HG02885 (cell line): ENCODE data around the gene RBMS1.
A peak's percentile ranks its signal among the peaks of the same experiment; 100 is the strongest.

Experiments used
- ATAC-seq: cut with Tn5 transposase; IDR thresholded peaks from one replicate; pipeline ENCODE4 v1.9.1; 2021; ENCODE audit warnings: mild to moderate bottlenecking; ENCODE audit not compliant: unreplicated experiment, poor library complexity

RBMS1 gene, protein sequence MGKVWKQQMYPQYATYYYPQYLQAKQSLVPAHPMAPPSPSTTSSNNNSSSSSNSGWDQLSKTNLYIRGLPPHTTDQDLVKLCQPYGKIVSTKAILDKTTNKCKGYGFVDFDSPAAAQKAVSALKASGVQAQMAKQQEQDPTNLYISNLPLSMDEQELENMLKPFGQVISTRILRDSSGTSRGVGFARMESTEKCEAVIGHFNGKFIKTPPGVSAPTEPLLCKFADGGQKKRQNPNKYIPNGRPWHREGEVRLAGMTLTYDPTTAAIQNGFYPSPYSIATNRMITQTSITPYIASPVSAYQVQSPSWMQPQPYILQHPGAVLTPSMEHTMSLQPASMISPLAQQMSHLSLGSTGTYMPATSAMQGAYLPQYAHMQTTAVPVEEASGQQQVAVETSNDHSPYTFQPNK

DNA sequence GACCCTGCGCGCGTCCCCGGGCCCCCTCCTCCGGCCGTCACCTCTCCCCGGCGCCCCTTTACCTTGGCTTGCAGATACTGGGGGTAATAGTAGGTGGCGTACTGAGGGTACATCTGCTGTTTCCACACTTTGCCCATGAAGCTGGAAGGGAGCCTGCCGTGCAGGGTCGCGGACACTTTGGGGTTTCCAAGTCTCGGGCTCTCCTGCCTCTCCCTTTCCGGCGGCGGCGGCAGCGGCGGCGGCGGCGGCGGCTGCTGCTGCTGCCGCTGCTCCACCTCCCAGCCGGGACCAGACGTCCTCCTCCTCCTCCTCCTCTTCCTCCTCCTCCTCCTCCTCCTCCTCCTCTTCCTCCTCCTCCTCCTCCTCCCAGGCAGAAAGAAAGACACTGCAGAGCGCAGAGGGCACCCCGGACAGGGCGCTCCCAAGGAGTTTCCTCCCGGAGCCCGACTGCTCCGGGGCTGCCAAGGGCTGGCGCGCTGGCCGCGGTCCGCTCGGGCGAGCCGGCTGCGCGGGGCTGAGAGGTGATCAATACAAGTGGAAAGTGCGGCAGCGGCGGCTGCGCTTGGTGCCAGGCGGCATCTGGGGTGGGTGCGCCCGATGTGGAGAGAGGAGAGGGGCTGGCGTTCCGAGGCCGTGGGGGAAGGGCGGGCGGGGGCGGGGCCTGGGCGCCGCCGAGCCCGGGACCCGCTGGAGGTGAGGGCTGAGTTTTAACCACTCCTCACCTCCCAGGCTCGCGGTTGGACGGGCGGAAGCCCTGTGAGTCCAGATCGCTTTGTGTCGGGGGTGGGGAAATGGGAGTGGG, at the start of gene RBMS1:
Gene RBMS1 (minus strand): TSS at position 581 of the 802 bp plus-strand sequence. CDS start 444 bp downstream, at position 137.
- peak; percentile 56 for ATAC-seq

GRCh38 chr2:160541745-160542144, 48.1 kb upstream of the RBMS1 start:
- ATAC-seq, result no peak

DNA sequence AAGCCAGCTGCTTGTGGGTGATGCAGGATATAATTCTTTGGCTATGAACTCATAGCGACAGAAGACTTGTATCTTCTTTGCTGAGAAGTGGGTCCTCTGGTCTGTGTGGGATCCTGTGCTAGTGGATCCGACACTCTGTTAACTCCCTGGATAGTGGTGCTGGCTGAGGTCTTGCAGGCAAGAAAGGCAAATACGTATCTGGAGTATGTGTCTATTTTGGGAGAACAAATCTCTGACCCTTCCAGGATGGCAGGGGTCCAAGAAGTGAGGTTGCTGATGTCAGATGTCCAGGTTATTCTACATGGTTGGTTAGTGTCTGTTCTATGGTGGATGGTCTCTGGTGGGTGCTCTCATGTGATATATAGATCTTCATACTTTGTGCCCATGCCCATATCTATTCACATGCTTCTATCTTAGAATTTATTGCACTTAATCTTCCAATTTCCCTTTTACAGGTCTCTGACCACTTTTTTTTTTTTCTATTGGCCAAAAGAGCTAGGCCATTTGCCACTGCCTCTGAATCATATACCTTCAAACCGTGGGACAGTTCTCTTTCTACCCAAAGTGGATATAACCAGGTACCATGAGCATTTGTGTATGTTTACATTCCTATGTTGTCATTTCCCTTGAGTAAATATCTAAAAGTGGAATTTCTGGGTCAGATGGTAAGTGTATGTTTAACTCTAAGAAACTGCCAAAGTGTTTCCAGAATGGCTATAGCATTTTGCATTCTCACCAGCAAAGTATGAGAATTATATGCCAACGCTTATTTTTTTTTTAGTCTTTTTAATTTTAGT, 45.1 kb upstream of the RBMS1 start:
- ATAC-seq, result no peak

DNA sequence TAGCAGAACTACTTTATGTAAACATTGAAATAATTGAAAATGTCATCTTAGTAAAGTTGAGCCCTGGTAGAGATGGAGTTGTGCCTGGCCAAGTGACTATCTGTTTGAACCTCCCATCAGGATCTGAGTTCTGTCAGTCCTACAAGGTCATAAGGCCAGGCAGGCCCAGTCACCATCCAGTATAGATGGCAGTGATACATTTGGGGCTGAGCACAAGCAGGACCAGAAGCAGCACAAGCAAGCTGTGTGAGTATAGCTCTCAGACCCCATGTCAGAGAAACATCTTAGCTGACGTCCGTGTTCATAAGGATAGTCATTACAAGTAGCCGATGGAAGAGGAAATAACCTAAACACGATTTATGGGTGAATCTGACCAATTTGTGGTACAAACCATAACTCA, 44.5 kb upstream of the RBMS1 start:
- ATAC-seq, result no peak

DNA sequence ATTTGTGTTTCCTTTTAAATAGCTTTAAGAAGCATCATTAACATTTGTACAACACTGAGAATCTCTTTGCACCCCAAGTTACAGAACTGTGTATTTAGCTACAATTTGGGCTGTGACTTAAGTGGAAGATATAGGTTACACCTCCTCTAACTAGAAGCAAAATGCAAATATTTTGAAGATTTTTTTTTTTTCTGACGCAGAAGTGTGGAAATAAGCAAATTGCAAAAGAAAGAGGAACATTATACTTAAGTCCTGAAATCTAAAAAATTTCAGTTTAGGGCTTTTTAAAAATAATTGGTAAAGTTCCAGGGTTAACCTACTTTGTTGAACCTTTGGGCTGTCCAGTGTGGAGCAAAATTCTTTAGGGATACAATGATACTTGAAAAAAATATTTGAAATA, 41.4 kb upstream of the RBMS1 start:
- no peak for ATAC-seq

- ATAC-seq, result no peak
Measured at GRCh38 chr2:160534249-160534648, 40.6 kb upstream of the RBMS1 start.

DNA sequence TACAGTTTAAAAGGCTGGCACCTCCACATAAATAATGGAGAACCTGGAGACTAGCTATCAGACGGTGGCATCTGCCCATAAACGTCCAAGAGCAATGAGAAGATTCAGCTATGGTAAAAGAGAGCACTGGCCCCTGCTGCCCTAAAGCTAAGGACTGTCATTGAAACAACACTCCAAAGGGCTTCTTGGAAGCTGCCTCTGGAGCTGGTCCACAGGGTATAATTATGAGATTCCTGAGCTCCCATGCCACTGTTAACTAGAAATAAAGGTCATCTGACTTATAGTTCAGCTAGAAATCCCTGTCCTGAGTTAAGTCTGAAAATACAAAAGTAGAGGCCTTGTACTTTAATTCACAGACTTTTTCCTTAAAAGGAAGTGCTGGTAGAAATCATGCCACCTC, 39.9 kb upstream of the RBMS1 start:
- no peak for ATAC-seq

GRCh38 chr2:160532388-160532787, 38.8 kb upstream of the RBMS1 start:
- no peak for ATAC-seq

DNA sequence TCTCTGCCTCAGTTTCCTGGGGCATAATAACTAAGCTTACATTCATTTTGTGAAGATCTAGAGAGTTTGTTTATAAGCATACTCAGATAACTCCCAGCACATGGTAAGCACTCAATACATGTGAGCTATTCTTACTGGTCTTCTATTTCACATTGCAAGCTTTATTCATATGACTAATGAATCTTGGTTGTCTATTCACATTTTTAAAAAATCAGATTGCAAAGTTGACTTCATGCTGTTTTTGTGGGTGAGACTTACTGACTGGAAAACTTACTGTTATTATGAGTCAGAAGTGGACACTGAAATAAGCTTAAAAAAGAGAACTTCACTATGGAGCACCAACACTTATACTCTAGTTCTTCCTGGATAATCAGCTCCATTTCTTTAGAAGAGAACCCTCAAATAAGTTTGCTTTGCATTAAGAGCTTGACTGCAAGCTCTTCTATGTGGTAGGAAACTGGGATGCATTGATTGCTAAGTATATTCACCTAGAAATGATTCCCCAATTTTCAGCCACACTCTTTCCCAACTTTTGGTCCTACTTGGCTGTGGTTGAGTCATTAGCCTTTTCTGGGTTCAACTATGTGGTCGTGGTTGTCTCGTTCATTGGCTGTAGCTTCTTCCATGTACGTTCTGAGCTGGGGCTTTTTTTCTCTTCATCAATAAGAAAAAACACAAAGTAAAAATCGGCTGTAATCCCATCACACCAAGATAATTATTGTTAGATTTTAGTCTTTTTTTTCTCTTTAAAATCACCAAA, 29.5 kb upstream of the RBMS1 start:
- ATAC-seq, result no peak

DNA sequence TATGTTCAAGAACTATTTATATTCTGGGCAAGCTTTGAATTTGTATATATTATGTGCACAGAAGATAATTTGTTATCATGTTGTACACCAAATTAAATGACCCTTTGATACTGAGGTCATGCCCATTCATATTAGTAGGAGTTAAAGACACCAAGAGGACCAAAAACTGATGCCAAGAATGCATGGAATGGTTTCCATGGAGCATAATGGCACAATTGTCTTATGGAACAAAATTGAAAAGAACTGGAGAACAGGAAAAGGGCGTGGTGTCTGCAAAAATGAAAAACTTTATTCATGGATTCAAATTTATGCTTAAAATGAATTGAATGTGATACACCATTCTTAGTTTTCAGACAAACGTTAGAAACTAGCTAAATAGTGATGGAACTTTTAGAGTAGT, 24.1 kb upstream of the RBMS1 start:
- ATAC-seq, result no peak

DNA sequence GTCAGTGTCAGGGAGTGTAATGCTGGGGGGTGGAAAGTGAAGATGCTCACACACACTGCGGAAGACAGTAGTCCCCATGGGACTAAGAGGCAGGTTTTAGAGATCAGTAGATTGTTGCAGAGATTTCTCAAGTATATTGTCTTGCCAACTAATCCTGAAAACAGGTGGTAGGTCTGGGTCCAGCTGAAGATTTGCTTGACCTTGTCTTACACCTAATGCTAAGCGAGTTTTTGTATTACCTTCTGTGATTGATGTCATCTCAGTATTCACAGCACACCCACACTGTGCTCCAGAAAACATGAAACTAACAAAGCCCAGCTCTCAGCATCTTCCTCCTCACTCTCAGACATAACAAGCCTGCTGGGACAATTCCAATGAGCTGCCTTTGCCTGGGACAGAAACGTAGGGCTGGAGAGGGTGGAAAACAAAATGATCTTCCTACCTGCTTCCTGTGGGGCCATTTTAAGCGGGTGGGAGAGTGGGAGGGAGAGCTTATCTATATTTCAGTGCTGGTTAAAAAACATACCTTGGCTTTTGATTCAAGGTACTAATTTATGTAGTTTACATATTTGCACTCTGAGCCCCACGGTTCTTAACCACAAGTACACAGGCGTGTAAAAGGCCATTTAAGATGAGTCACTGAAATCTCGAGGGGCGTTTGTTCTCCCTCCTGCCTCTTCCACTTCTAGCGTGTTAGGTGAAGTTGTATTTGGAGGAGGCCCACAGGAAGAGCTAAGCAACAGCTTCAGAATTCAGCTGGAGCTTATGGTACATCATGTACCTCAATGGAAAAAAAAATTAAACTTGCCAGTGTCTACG, 23.1 kb upstream of the RBMS1 start:
- ATAC-seq, result peak; percentile 83

DNA sequence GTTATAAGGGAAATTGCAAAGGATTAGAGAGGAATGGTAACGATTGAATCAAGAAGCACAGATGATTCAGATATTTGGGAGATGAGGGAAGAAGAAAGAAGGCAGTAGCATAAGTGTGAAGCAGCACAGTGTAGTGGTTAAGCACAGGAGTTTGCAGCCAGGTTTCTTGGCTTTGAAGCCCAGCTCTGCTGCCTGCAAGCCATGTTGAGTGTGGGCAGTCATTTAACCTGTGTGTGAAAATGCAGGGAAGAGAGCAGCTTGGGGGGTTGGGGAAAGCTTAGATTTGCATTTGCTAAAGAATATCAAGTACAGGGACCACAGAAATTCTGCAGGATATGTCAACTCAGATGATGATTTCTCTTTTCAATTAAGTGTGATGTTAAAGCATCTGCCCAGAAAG, 21.5 kb upstream of the RBMS1 start:
- ATAC-seq, result no peak

DNA sequence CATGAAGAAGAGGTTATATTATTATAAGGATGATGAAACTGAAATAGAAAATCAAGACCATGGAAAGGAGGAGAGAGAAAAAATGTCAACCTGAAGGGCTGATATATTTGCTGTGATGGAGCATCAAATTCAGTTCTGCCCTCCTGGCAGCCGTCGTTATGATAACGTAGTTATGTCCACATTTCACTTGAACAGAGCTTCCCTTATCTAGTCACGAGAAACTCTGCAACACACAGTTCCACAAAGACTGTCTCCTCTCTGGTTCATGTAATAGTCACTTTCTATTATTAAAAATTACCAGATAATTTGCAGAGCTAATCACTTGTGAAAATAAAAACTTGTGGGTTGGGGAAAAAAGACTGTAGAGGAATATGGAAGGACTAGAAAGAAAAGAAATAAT, 19.5 kb upstream of the RBMS1 start:
- ATAC-seq, result no peak

GRCh38 chr2:160512491-160512890, 18.9 kb upstream of the RBMS1 start:
- ATAC-seq, result no peak

- no peak for ATAC-seq
Measured at GRCh38 chr2:160510617-160511016, 17.0 kb upstream of the RBMS1 start.

DNA sequence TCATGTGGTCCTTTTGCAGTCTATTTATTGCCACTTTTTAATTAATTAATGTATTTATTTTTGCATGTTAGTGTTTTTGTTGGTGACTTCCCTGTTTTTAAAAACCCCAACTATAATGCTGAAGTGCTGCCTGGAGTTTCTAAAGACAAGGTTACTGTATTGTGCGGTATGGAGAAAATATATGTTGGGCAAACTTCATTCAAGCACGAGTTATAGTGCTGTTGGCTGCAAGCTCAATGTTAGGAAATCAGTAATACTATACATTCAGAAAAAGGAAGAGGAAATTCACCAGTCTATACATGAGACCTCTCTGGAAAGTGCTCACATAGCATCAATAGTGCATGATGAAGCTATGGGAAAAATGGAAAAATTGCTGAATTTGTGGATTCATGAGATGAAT, 15.4 kb upstream of the RBMS1 start:
- no peak for ATAC-seq

GRCh38 chr2:160507464-160507863, 13.9 kb upstream of the RBMS1 start:
- no peak for ATAC-seq

- no peak for ATAC-seq
Measured at GRCh38 chr2:160507046-160507407, 13.4 kb upstream of the RBMS1 start.

- ATAC-seq, result no peak
Measured at GRCh38 chr2:160506371-160507045, 12.9 kb upstream of the RBMS1 start.
